B cell (primary cell): ENCODE data around the gene TMEM256. TPM values are rescaled to one million over a fixed set of nuclear protein-coding genes. Genes with fewer than 3 reads are reported as not detected.

Experiments used
- ATAC-seq: fragments of 200-7000 bp; cut with Tn5 transposase; one replicate; pipeline ENCODE4 v1.10.0; 2021; ENCODE audit warnings: low read depth, mild to moderate bottlenecking, moderate number of reproducible peaks, moderate library complexity
- CTCF ChIA-PET: fragments of 350-600 bp; sonication (Branson Sonifier 250); formaldehyde crosslinking; loops from one replicate; lab custom pipeline; 2021; ENCODE audit warnings: antibody characterized with exemption, inconsistent platforms; lab: Charles Lee
- POLR2A ChIA-PET: fragments of 350-600 bp; sonication (Branson Sonifier 250); formaldehyde crosslinking; loops from one replicate; lab custom pipeline; 2021; ENCODE audit warnings: antibody characterized with exemption; lab: Charles Lee
- DNase-seq: peaks from one replicate; pipeline ENCODE4 v3.0.0; 2013
- H2AFZ ChIP-seq: 2 replicates; pipeline ENCODE4 v1.6.1; 2012; ENCODE audit warnings: mild to moderate bottlenecking, low read depth, low read length; ENCODE audit not compliant: insufficient read depth, poor library complexity, severe bottlenecking
- H3K27ac ChIP-seq, 2 donors: 1 replicate in 1 of 2; 2 replicates in 1 of 2; pipeline ENCODE4 v1.5.1; 2012 to 2013; ENCODE audit warnings: low read length in 2 of 2, mild to moderate bottlenecking in 2 of 2, moderate library complexity in 1 of 2
- H3K27me3 ChIP-seq, 4 experiments: fragments of 200-600 bp in 1 of 4; sonication (generic) in 1 of 4; replicated peaks in 1 of 4; 1 replicate in 2 of 4; 2 replicates in 2 of 4; pipeline versions ENCODE4 v1.6.1 to v1.7.0; 2013 to 2016; ENCODE audit warnings: low read length in 3 of 4, mild to moderate bottlenecking in 2 of 4, mixed read lengths in 1 of 4, moderate library complexity in 1 of 4; ENCODE audit not compliant: insufficient read depth in 4 of 4, control insufficient read depth in 3 of 4; ENCODE audit errors: control extremely low read depth in 1 of 4
- H3K36me3 ChIP-seq, 2 experiments: replicated peaks in 1 of 2; 1 replicate in 1 of 2; 2 replicates in 1 of 2; pipeline versions ENCODE4 v1.6.1 to v1.7.1; 2013; ENCODE audit warnings: low read length in 1 of 2; ENCODE audit not compliant: insufficient read depth in 2 of 2, control insufficient read depth in 1 of 2; ENCODE audit errors: control extremely low read depth in 1 of 2, extremely low read depth in 1 of 2
- H3K4me1 ChIP-seq, 2 donors: fragments of 200-600 bp in 1 of 2; sonication (generic) in 1 of 2; 1 replicate in 1 of 2; 2 replicates in 1 of 2; pipeline versions ENCODE4 v1.5.1 to v1.6.1; 2013 to 2017; ENCODE audit warnings: low read length in 2 of 2; ENCODE audit not compliant: control insufficient read depth in 2 of 2, insufficient read depth in 2 of 2
- H3K4me2 ChIP-seq: replicated peaks from 2 replicates; pipeline ENCODE3; 2012; ENCODE audit warnings: mild to moderate bottlenecking, low read depth, low read length; ENCODE audit not compliant: poor library complexity, severe bottlenecking
- H3K4me3 ChIP-seq, 5 experiments: fragments of 200-600 bp in 1 of 5; sonication (generic) in 1 of 5; 1 replicate in 3 of 5; 2 replicates in 2 of 5; pipeline versions ENCODE4 v1.5.1 to v1.7.0; 2011 to 2016; ENCODE audit warnings: low read length in 4 of 5, mild to moderate bottlenecking in 4 of 5, low read depth in 2 of 5, control low read depth in 1 of 5, moderate library complexity in 1 of 5; ENCODE audit not compliant: insufficient read depth in 1 of 5; ENCODE audit errors: control extremely low read depth in 1 of 5, extremely low read depth in 1 of 5
- H3K79me2 ChIP-seq: fragments of 200-600 bp; sonication (generic); one replicate; pipeline ENCODE4 v1.6.0; 2016; ENCODE audit warnings: low read length; ENCODE audit not compliant: control insufficient read depth, insufficient read depth
- H3K9ac ChIP-seq: fragments of 200-600 bp; sonication (generic); 2 replicates; pipeline ENCODE4 v1.6.1; 2017; ENCODE audit warnings: mild to moderate bottlenecking, low read length, moderate library complexity
- H3K9me3 ChIP-seq, 3 donors: one replicate each; pipeline versions ENCODE4 v1.6.1 to v1.7.1; 2013; ENCODE audit warnings: low read length in 2 of 3; ENCODE audit not compliant: control insufficient read depth in 2 of 3, insufficient read depth in 1 of 3; ENCODE audit errors: control extremely low read depth in 1 of 3
- H4K20me1 ChIP-seq: 2 replicates; pipeline ENCODE4 v1.6.0; 2012; ENCODE audit warnings: mild to moderate bottlenecking, low read length; ENCODE audit not compliant: insufficient read depth, control insufficient read depth, poor library complexity, severe bottlenecking
- H3K27ac Mint-ChIP-seq: one replicate; pipeline ENCODE4 v1.8.0; 2021; ENCODE audit warnings: mixed read lengths
- H3K27me3 Mint-ChIP-seq: one replicate; pipeline ENCODE4 v1.8.0; 2021; ENCODE audit warnings: mixed read lengths
- H3K4me1 Mint-ChIP-seq: one replicate; pipeline ENCODE4 v1.8.0; 2021; ENCODE audit warnings: mixed read lengths
- H3K4me3 Mint-ChIP-seq: one replicate; pipeline ENCODE4 v1.8.0; 2021; ENCODE audit warnings: mixed read lengths
- H3K9me3 Mint-ChIP-seq: one replicate; pipeline ENCODE4 v1.8.0; 2022; ENCODE audit warnings: mixed read lengths; ENCODE audit not compliant: insufficient read depth
- CTCF ChIP-seq: fragments of 200-600 bp; IDR thresholded peaks from one replicate; pipeline ENCODE4 v1.8.0; 2022; ENCODE audit warnings: antibody characterized with exemption, mild to moderate bottlenecking
- EZH2 ChIP-seq: IDR thresholded peaks from 2 replicates; pipeline ENCODE4 v1.6.1; 2012; ENCODE audit warnings: borderline replicate concordance, low read depth, mild to moderate bottlenecking, moderate library complexity, low read length; ENCODE audit not compliant: insufficient read depth, poor library complexity, severe bottlenecking
- WGBS: methylation state at CpG from one replicate; pipeline ENCODE4 v1.1.5; 2013; ENCODE audit warnings: missing lambda C conversion rate; ENCODE audit not compliant: insufficient coverage; 5-methylcytosine and 5-hydroxymethylcytosine counted together
- intact Hi-C: fragments of 100-400 bp; cut with micrococcal nuclease; formaldehyde crosslinking; loops from one replicate; pipeline ENCODE4 v1.10.0; 2022
- polyA plus RNA-seq: library from polyadenylated mRNA; depleted of rRNA; stranded (reverse); fragments of >200 nt; gene quantifications from 2 replicates; pipeline ENCODE4 v1.2.3, GENCODE V29; 2012
- total RNA-seq, 2 donors: library from RNA; stranded (reverse); fragments of 120-200 nt in 1 of 2; gene quantifications; 1 replicate in 1 of 2; 2 replicates in 1 of 2; pipeline versions ENCODE4 v1.2.3 to v1.2.4, GENCODE V29; 2013 to 2022

TMEM256 gene
- total and polyA plus RNA-seq, 2 donors (not counting 1 experiment from before 2014, with no cell fraction given), result 65.4 to 67.8 TPM

- H3K4me1 Mint-ChIP-seq, result no peaks in the 10 kb centered on the region
- CTCF ChIA-PET, result interaction anchor here (1.2 kb wide), 1 partner anchor 21 kb away, joined by 3 read pairs; the partner anchor contains the start of gene TMEM256
- H3K27me3 Mint-ChIP-seq, result peaks cover 4% of the 10 kb centered on the region
- Histone ChIP-seq H3K79me2 (no peaks in the 10 kb centered on the region), H4K20me1 (no peaks in the 10 kb centered on the region), H3K9ac (no peak within 1 kb of the TSS), H3K4me2 (no peak within 1 kb of the TSS), H3K4me1 (no peaks in the 10 kb centered on the region), H3K4me3 (no peak within 1 kb of the TSS), H3K9me3 (no peaks in the 10 kb centered on the region), H3K27me3 (peaks cover 0 to 3% (median 0%) of the 10 kb centered on the region in 4 experiments), H3K27ac (no peak within 1 kb of the TSS), H2AFZ (no peak within 1 kb of the TSS), H3K36me3 (no peaks in the 10 kb centered on the region)
- no peak for ATAC-seq
- no peak for DNase-seq
- 82% methylated on average over 2 of the region's 7 CpGs for WGBS
- intact Hi-C loops, result no loop called here
- no peak within 1 kb of the TSS for H3K4me3 Mint-ChIP-seq
- no peak for TF ChIP-seq EZH2
- no peak for TF ChIP-seq CTCF
- POLR2A ChIA-PET, result no interaction called here
- no peaks in the 10 kb centered on the region for H3K9me3 Mint-ChIP-seq
- no peak within 1 kb of the TSS for H3K27ac Mint-ChIP-seq
Measured at GRCh38 chr17:7425316-7425715, 21.4 kb upstream of the TMEM256 start, which contains the start of gene SPEM2. SPEM2 (plus strand) TSS chr17:7425616; CDS start chr17:7425689, 73 bp downstream.

GRCh38 chr17:7423679-7424078 is 19.8 kb upstream of the TMEM256 start:
- no peaks in the 10 kb centered on the region for H4K20me1 ChIP-seq
- Mint-ChIP-seq H3K4me3 (no peak overlapping the region), H3K4me1 (no peaks in the 10 kb centered on the region), H3K9me3 (no peaks in the 10 kb centered on the region), H3K27ac (no peak overlapping the region), H3K27me3 (peaks cover 9% of the 10 kb centered on the region)
- H3K27me3 ChIP-seq, result peaks cover 0 to 3% (median 0%) of the 10 kb centered on the region in 4 experiments
- ATAC-seq (no peak), DNase-seq (no peak)
- no peak overlapping the region for H2AFZ ChIP-seq
- intact Hi-C loops, result no loop called here
- ChIA-PET CTCF (no interaction called here), POLR2A (interaction anchor here (0.6 to 0.7 kb wide), 3 partner anchors 10 to 400 kb away, joined by 3 to 4 read pairs (median 3); partner anchors contain the start of gene ACAP1)
- H3K36me3 ChIP-seq, result no peaks in the 10 kb centered on the region
- no peak overlapping the region for H3K4me2 ChIP-seq
- no peak overlapping the region for H3K9ac ChIP-seq
- no peaks in the 10 kb centered on the region for H3K79me2 ChIP-seq
- 100% methylated on average over 1 of the region's 4 CpGs for WGBS
- no peaks in the 10 kb centered on the region for H3K9me3 ChIP-seq
- no peak overlapping the region for H3K27ac ChIP-seq
- no peak overlapping the region for H3K4me3 ChIP-seq
- no peak for TF ChIP-seq EZH2
- no peaks in the 10 kb centered on the region for H3K4me1 ChIP-seq
